Neural cell (in vitro differentiated cells): ENCODE results near the gene ARSB.

Experiments
- CTCF ChIP-seq: fragments of 450-650 bp; IDR thresholded peaks from 2 replicates; pipeline ENCODE4 v1.5.1; 2014; ENCODE audit warnings: antibody characterized with exemption, mild to moderate bottlenecking, moderate library complexity; ENCODE audit not compliant: poor library complexity, severe bottlenecking
- EZH2 ChIP-seq: fragments of 200-600, 300-800 bp; shearing (Covaris generic), sonication (generic); IDR thresholded peaks from 2 replicates; pipeline ENCODE4 v1.6.1; 2014; ENCODE audit warnings: antibody characterized with exemption, low read length, borderline replicate concordance, mild to moderate bottlenecking; ENCODE audit not compliant: insufficient read depth, poor library complexity, severe bottlenecking
- MXI1 ChIP-seq: fragments of 450-650 bp; conservative IDR thresholded peaks from 2 replicates; pipeline ENCODE4 v1.6.1; 2014; ENCODE audit warnings: antibody characterized with exemption, mild to moderate bottlenecking; ENCODE audit not compliant: poor library complexity, severe bottlenecking
- RAD21 ChIP-seq: fragments of 450-650 bp; conservative IDR thresholded peaks from 2 replicates; pipeline ENCODE4 v1.6.1; 2014; ENCODE audit warnings: antibody characterized with exemption, mild to moderate bottlenecking, moderate library complexity
- TAF1 ChIP-seq: IDR thresholded peaks from 2 replicates; pipeline ENCODE4 v1.6.1; 2012; ENCODE audit warnings: low read depth

DNA sequence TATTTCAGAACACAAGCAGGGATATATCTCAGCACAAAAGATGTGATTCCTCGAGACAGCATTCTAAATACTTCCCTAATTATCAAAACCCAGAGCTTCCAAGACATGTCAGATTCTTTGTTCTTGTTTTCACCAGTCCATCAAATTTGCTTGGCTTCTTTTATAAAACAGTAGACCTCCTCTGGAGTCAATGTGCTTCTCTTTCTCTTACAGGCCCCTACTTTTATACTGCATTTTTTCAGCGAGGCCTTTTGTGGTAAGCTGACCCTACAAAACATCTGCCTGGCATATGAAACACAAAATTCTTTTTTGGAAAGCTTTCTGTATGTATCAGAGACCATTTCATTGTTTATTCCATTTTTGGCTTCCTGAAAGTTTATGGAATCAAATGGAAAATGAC, 81.8 kb downstream of the ARSB start:
- TF ChIP-seq CTCF (no peak), RAD21 (no peak), MXI1 (no peak), EZH2 (no peak), TAF1 (no peak)
